Keratinocyte (primary cell): ENCODE results near the gene MTX3. TPM values are rescaled to one million over a fixed set of nuclear protein-coding genes. Genes with fewer than 3 reads are reported as not detected.

Experiments used
- DNase-seq: peaks from one replicate; pipeline ENCODE4 v3.0.0-alpha.2; 2011; ENCODE audit warnings: low read depth, missing footprints, low spot score
- FAIRE-seq: peaks from 2 replicates; lab custom pipeline; 2011; peaks lifted over from hg19 to GRCh38; lab: Jason Lieb, UNC
- H2AFZ ChIP-seq: 2 replicates; pipeline ENCODE4 v1.6.0; 2012; ENCODE audit warnings: low read length, control low read depth, inconsistent platforms; ENCODE audit not compliant: control insufficient read depth
- H3K27ac ChIP-seq: 2 replicates; pipeline ENCODE4 v1.5.1; 2011; ENCODE audit warnings: low read length; ENCODE audit not compliant: control insufficient read depth, insufficient read depth
- H3K27me3 ChIP-seq: 3 replicates; pipeline ENCODE4 v1.6.0; 2011; ENCODE audit warnings: low read length; ENCODE audit not compliant: control insufficient read depth, insufficient read depth; ENCODE audit errors: extremely low read depth
- H3K36me3 ChIP-seq, 2 experiments: 2 replicates in 1 of 2; 3 replicates in 1 of 2; pipeline ENCODE4 v1.5.1; 2011; ENCODE audit warnings: low read length in 2 of 2, mild to moderate bottlenecking in 1 of 2; ENCODE audit not compliant: control insufficient read depth in 2 of 2, insufficient read depth in 2 of 2; ENCODE audit errors: extremely low read depth in 1 of 2
- H3K4me1 ChIP-seq: 3 replicates; pipeline ENCODE4 v1.5.1; 2011; ENCODE audit warnings: low read length; ENCODE audit not compliant: control insufficient read depth, insufficient read depth; ENCODE audit errors: extremely low read depth
- H3K4me2 ChIP-seq: 3 replicates; pipeline ENCODE4 v1.6.0; 2011; ENCODE audit warnings: low read depth, low read length; ENCODE audit not compliant: control insufficient read depth, insufficient read depth; ENCODE audit errors: extremely low read depth
- H3K4me3 ChIP-seq, 3 experiments: fragments of 200-600 bp in 1 of 3; sonication (generic) in 1 of 3; 2 replicates in 2 of 3; 3 replicates in 1 of 3; pipeline ENCODE4 v1.5.1; 2011 to 2016; ENCODE audit warnings: low read length in 3 of 3, mild to moderate bottlenecking in 3 of 3, control low read depth in 2 of 3, inconsistent platforms in 1 of 3, low read depth in 1 of 3, mixed read lengths in 1 of 3, mixed run types in 1 of 3, moderate library complexity in 1 of 3; ENCODE audit not compliant: control insufficient read depth in 2 of 3, insufficient read depth in 2 of 3; ENCODE audit errors: extremely low read depth in 1 of 3
- H3K79me2 ChIP-seq: 2 replicates; pipeline ENCODE4 v1.6.0; 2012; ENCODE audit warnings: low read length; ENCODE audit not compliant: control insufficient read depth, insufficient read depth
- H3K9ac ChIP-seq: 3 replicates; pipeline ENCODE4 v1.6.0; 2011; ENCODE audit warnings: low read length; ENCODE audit not compliant: control insufficient read depth, insufficient read depth; ENCODE audit errors: extremely low read depth
- H3K9me1 ChIP-seq: 3 replicates; pipeline ENCODE4 v1.6.0; 2011; ENCODE audit warnings: low read length; ENCODE audit not compliant: control insufficient read depth, insufficient read depth; ENCODE audit errors: extremely low read depth
- H3K9me3 ChIP-seq: 2 replicates; pipeline ENCODE4 v1.5.1; 2012; ENCODE audit warnings: low read depth, low read length; ENCODE audit not compliant: control insufficient read depth
- H4K20me1 ChIP-seq: 3 replicates; pipeline ENCODE4 v1.6.0; 2011; ENCODE audit warnings: low read length; ENCODE audit not compliant: control insufficient read depth, insufficient read depth; ENCODE audit errors: extremely low read depth
- EZH2 ChIP-seq: IDR thresholded peaks from one replicate; pipeline ENCODE4 v1.6.1; 2012; ENCODE audit warnings: inconsistent platforms, mild to moderate bottlenecking, low read length, moderate library complexity
- dilution Hi-C: fragments of 300-500 bp; cut with MboI; formaldehyde crosslinking; loops from one replicate; pipeline ENCODE4 v1.7.0; 2020; ENCODE audit warnings: low sequenced_read_pairs; ENCODE audit not compliant: extremely low pct_ligation_motif_present
- polyA plus RNA-seq, 5 experiments: library from polyadenylated mRNA; depleted of rRNA in 3 of 5; stranded (reverse) in 3 of 5; stranded (forward) in 1 of 5; unstranded in 1 of 5; fragments of >200 nt; gene quantifications; 1 replicate in 1 of 5; 2 replicates in 3 of 5; 3 replicates in 1 of 5; pipeline versions ENCODE4 v1.2.1 to v1.2.3, GENCODE V29; 2011 to 2012; ENCODE audit warnings: missing spikeins in 2 of 5, low read depth in 1 of 5, low replicate concordance in 1 of 5
- TF ChIP-seq, protein P1 (sequence below), 3 experiments: IDR thresholded peaks in 1 of 3; conservative IDR thresholded peaks in 1 of 3; optimal IDR thresholded peaks in 1 of 3; 2 replicates in 2 of 3; 3 replicates in 1 of 3; pipeline versions ENCODE3 to v1.5.1; 2011; ENCODE audit warnings: low read length in 3 of 3, mild to moderate bottlenecking in 3 of 3, moderate library complexity in 2 of 3, control low read depth in 1 of 3, inconsistent platforms in 1 of 3; ENCODE audit not compliant: insufficient read depth in 2 of 3; ENCODE audit errors: extremely low read depth in 1 of 3

Gene MTX3
- polyA plus RNA-seq, 1 donor (not counting 4 experiments of a cell fraction or from before 2014, with no cell fraction given) = 14.3 TPM

DNA sequence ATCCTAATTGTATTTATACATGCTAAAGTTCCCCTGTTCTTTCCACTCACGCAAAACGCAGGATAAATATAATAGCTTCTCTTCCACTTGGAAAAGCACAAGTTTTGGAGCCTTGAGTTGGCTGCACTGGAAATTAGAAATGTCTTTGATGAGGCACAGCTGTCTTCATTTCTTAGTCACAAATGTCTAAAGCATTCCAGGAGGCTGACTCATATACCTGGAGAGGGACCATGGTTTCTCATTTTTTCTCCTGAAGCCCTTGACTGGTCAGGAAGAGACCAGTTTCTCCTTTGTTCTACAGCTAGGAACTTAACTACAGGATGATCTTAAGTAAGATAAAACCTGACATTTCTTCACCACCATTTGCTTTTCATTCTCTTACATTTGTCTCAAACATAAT lies 16.2 kb downstream of the MTX3 start:
- peak; percentile 92 for FAIRE-seq
- H3K9me1 ChIP-seq = no peaks in the 10 kb centered on the region
- no peaks in the 10 kb centered on the region for H3K79me2 ChIP-seq
- DNase-seq = no peak
- H3K4me1 ChIP-seq = peaks cover 29% of the 10 kb centered on the region
- peak overlapping the region; percentile 30 for H2AFZ ChIP-seq
- no peak for TF ChIP-seq EZH2
- TF ChIP-seq, protein P1, sequence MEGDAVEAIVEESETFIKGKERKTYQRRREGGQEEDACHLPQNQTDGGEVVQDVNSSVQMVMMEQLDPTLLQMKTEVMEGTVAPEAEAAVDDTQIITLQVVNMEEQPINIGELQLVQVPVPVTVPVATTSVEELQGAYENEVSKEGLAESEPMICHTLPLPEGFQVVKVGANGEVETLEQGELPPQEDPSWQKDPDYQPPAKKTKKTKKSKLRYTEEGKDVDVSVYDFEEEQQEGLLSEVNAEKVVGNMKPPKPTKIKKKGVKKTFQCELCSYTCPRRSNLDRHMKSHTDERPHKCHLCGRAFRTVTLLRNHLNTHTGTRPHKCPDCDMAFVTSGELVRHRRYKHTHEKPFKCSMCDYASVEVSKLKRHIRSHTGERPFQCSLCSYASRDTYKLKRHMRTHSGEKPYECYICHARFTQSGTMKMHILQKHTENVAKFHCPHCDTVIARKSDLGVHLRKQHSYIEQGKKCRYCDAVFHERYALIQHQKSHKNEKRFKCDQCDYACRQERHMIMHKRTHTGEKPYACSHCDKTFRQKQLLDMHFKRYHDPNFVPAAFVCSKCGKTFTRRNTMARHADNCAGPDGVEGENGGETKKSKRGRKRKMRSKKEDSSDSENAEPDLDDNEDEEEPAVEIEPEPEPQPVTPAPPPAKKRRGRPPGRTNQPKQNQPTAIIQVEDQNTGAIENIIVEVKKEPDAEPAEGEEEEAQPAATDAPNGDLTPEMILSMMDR (optimal IDR thresholded peaks at IDR 0.05 in 1 of 3, IDR thresholded peaks at IDR 0.05 in 1 of 3, conservative IDR thresholded peaks at IDR 0.05 in 1 of 3; ENCODE audit: extremely low read depth in 1 of 3, insufficient read depth in 2 of 3, low read length in 3 of 3) = no peak
- peak overlapping the region; percentile 69 for H3K27ac ChIP-seq
- H3K4me2 ChIP-seq = peak overlapping the region; percentile 63
- H4K20me1 ChIP-seq = no peaks in the 10 kb centered on the region
- dilution Hi-C loops = no loop called here
- H3K4me3 ChIP-seq = no peak overlapping the region
- no peaks in the 10 kb centered on the region for H3K9me3 ChIP-seq
- H3K36me3 ChIP-seq = peaks cover 2 to 7% of the 10 kb centered on the region in 2 experiments
- no peaks in the 10 kb centered on the region for H3K27me3 ChIP-seq
- H3K9ac ChIP-seq = no peak overlapping the region

- no peaks in the 10 kb centered on the region for H4K20me1 ChIP-seq
- FAIRE-seq = no peak
- H3K9ac ChIP-seq = no peak overlapping the region
- TF ChIP-seq EZH2 = no peak
- TF ChIP-seq, protein P1 (optimal IDR thresholded peaks at IDR 0.05 in 1 of 3, IDR thresholded peaks at IDR 0.05 in 1 of 3, conservative IDR thresholded peaks at IDR 0.05 in 1 of 3; ENCODE audit: extremely low read depth in 1 of 3, insufficient read depth in 2 of 3, low read length in 3 of 3) = no peak
- dilution Hi-C loops = no loop called here
- H3K79me2 ChIP-seq = no peaks in the 10 kb centered on the region
- no peak overlapping the region for H3K4me3 ChIP-seq
- H3K4me1 ChIP-seq = peaks cover 29% of the 10 kb centered on the region
- H3K27me3 ChIP-seq = no peaks in the 10 kb centered on the region
- H3K27ac ChIP-seq = no peak overlapping the region
- peaks cover 2 to 7% of the 10 kb centered on the region in 2 experiments for H3K36me3 ChIP-seq
- H3K4me2 ChIP-seq = no peak overlapping the region
- no peak for DNase-seq
- H2AFZ ChIP-seq = no peak overlapping the region
- H3K9me3 ChIP-seq = no peaks in the 10 kb centered on the region
- H3K9me1 ChIP-seq = no peaks in the 10 kb centered on the region
These were observed 17.1 kb downstream of the MTX3 start for GRCh38 chr5:79973996-79974395.
